G401.6 (cell line): Measurements from ENCODE around the gene SEPSECS.

Experiments used
- FAIRE-seq: peaks from 2 replicates; lab custom pipeline; 2012; peaks lifted over from hg19 to GRCh38; lab: Jason Lieb, UNC

The SEPSECS gene

GRCh38 chr4:25159837-25160713 lies at the start of gene SEPSECS:
SEPSECS (minus strand) TSS chr4:25160449; CDS start chr4:25160369, 80 bp downstream.
- FAIRE-seq = peak; percentile 99

GRCh38 chr4:25209702-25210101 lies 49.5 kb upstream of the SEPSECS start:
- FAIRE-seq = no peak

- no peak for FAIRE-seq
These were observed 47.7 kb upstream of the SEPSECS start for GRCh38 chr4:25207997-25208396.

- no peak for FAIRE-seq
These were observed 38.5 kb upstream of the SEPSECS start for GRCh38 chr4:25198713-25199112.

- no peak for FAIRE-seq
These were observed 30.2 kb upstream of the SEPSECS start for GRCh38 chr4:25190407-25190806.

- FAIRE-seq = no peak
These were observed 23.8 kb upstream of the SEPSECS start for GRCh38 chr4:25184056-25184455.

- no peak for FAIRE-seq
These were observed 22.7 kb upstream of the SEPSECS start for GRCh38 chr4:25182937-25183336.

- peak; percentile 31 for FAIRE-seq
These were observed 20.4 kb upstream of the SEPSECS start for GRCh38 chr4:25180524-25181131.

- no peak for FAIRE-seq
These were observed 18.6 kb upstream of the SEPSECS start for GRCh38 chr4:25178838-25179261.

GRCh38 chr4:25177147-25177546 lies 16.9 kb upstream of the SEPSECS start:
- FAIRE-seq = no peak

- no peak for FAIRE-seq
These were observed 14.4 kb upstream of the SEPSECS start for GRCh38 chr4:25174674-25175073.

GRCh38 chr4:25172961-25173915 lies 13.0 kb upstream of the SEPSECS start:
- FAIRE-seq = no peak

- no peak for FAIRE-seq
These were observed 11.1 kb upstream of the SEPSECS start for GRCh38 chr4:25171201-25171865.

GRCh38 chr4:25169446-25169845 lies 9.2 kb upstream of the SEPSECS start:
- no peak for FAIRE-seq

GRCh38 chr4:25165916-25166315 lies 5.7 kb upstream of the SEPSECS start:
- FAIRE-seq = no peak

GRCh38 chr4:25163196-25163595 lies 2.9 kb upstream of the SEPSECS start:
- FAIRE-seq = no peak

GRCh38 chr4:25162566-25162965 lies 2.3 kb upstream of the SEPSECS start:
- FAIRE-seq = no peak

GRCh38 chr4:25161593-25161950 lies 1.3 kb upstream of the SEPSECS start:
- no peak for FAIRE-seq

GRCh38 chr4:25160714-25161592 lies 704 bp upstream of the SEPSECS start:
- no peak for FAIRE-seq

GRCh38 chr4:25158817-25159216 lies 1.4 kb downstream of the SEPSECS start:
- no peak for FAIRE-seq

- no peak for FAIRE-seq
These were observed 3.2 kb downstream of the SEPSECS start for GRCh38 chr4:25157081-25157480.
